ENCODE results near the gene SYTL3. TPM values are rescaled to one million over a fixed set of nuclear protein-coding genes. Genes with fewer than 3 reads are reported as not detected.

SYTL3 gene
- total RNA-seq, 2 donors from 2014 or later = 267 to 353 TPM

DNA sequence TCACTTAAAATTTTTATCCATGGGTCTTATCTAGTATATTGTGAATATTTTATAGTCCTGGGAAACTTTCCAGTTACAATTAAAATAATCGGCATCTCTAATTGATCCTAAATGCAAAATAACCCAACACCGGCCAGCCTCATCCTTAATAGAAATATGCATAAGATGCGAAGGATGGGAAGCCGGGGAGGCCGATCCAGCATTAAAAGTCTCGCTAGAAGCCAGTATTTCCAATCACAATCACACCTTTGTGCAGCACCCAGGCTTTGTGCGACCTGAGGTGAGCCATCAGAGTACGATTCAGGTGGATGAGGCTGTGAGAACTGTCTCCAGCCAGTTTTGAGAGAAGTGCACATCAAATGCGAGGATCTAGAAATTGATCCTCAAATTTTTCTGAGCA is 104.0 kb downstream of the SYTL3 start:
- Mint-ChIP-seq H3K4me3 (no peak overlapping the region), H3K4me1 (ENCODE audit: low read depth) (no peaks in the 10 kb centered on the region), H3K9me3 (no peaks in the 10 kb centered on the region), H3K27ac (no peak overlapping the region), H3K27me3 (ENCODE audit: low read depth) (no peaks in the 10 kb centered on the region), H3K36me3 (ENCODE audit: insufficient read depth in 2 of 2) (peaks cover 11 to 38% of the 10 kb centered on the region in 2 donors)
- ATAC-seq (replicated peaks in 1 of 2) (no peak), DNase-seq (no peak)

DNA sequence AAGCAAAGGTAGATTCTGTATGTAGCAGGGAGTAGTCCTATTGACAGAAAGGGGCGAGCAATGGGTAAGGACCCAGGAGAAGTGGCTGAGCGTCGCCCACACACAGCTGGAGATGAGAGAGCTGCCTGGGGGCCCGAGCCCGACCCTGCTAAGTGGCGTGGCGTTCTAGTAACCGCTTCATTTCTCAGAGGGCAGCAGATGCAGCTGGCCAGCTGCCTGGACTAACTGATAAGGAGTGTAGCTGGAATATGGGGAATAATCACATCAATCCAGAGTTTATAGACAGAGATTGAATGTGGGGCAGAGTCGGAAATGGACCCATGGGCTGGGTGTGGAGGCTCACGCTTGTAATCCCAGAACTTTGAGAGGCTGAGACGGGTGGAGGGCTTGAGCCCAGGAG is 104.9 kb downstream of the SYTL3 start:
- no peak for DNase-seq
- Mint-ChIP-seq H3K4me3 (no peak overlapping the region), H3K27me3 (ENCODE audit: low read depth) (no peaks in the 10 kb centered on the region), H3K4me1 (ENCODE audit: low read depth) (no peaks in the 10 kb centered on the region), H3K36me3 (ENCODE audit: insufficient read depth in 2 of 2) (peaks cover 11 to 36% of the 10 kb centered on the region in 2 donors), H3K27ac (no peak overlapping the region), H3K9me3 (no peaks in the 10 kb centered on the region)
- no peak for ATAC-seq (replicated peaks in 1 of 2)

DNA sequence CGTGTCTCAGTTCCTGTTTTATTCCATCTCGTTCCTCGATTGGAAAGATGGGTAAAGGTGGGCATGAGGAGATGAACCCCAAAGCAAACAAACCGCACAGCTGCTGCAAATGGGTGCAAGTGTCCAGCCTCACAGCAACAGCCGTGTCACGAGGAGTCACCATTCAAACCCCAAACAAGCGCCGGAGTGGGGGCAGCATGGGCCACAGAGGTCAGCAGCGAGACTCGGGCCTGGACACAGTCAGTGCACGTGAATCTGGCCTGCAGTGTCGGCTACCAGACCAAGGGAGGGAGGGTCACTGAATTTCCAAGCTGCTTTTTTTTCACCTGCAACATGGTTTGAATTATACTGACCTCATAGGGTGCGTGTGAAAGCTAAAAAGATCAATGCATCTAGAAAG is 105.8 kb downstream of the SYTL3 start:
- Mint-ChIP-seq H3K4me1 (ENCODE audit: low read depth) (no peaks in the 10 kb centered on the region), H3K36me3 (ENCODE audit: insufficient read depth in 2 of 2) (peaks cover 7 to 32% of the 10 kb centered on the region in 2 donors), H3K27ac (no peak overlapping the region), H3K9me3 (no peaks in the 10 kb centered on the region), H3K4me3 (no peak overlapping the region), H3K27me3 (ENCODE audit: low read depth) (no peaks in the 10 kb centered on the region)
- ATAC-seq (replicated peaks in 1 of 2) = no peak
- no peak for DNase-seq

DNA sequence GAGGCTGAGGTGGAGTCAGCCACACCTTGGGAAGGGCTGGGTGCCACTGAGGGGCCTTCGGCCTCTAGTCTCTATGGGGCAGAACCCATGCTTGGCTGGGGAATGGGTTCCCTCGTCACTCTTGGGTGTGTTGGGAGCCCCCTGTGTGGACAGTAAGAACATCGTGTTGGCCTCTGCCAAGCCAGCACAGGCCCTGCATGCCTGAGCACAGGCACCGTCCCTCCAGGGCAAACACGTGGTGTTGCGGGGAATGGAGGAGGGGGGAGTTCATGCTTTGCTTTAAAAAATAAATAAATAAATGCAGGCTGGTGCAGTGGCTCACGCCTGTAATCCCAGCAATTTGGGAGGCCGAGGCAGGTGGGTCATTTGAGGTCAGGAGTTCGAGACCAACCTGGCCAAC is 106.3 kb downstream of the SYTL3 start:
- Mint-ChIP-seq H3K27ac (no peak overlapping the region), H3K4me3 (no peak overlapping the region), H3K27me3 (ENCODE audit: low read depth) (no peaks in the 10 kb centered on the region), H3K36me3 (ENCODE audit: insufficient read depth in 2 of 2) (peaks cover 8 to 30% of the 10 kb centered on the region in 2 donors), H3K9me3 (no peaks in the 10 kb centered on the region), H3K4me1 (ENCODE audit: low read depth) (no peaks in the 10 kb centered on the region)
- DNase-seq = no peak
- ATAC-seq (replicated peaks in 1 of 2) = no peak

DNA sequence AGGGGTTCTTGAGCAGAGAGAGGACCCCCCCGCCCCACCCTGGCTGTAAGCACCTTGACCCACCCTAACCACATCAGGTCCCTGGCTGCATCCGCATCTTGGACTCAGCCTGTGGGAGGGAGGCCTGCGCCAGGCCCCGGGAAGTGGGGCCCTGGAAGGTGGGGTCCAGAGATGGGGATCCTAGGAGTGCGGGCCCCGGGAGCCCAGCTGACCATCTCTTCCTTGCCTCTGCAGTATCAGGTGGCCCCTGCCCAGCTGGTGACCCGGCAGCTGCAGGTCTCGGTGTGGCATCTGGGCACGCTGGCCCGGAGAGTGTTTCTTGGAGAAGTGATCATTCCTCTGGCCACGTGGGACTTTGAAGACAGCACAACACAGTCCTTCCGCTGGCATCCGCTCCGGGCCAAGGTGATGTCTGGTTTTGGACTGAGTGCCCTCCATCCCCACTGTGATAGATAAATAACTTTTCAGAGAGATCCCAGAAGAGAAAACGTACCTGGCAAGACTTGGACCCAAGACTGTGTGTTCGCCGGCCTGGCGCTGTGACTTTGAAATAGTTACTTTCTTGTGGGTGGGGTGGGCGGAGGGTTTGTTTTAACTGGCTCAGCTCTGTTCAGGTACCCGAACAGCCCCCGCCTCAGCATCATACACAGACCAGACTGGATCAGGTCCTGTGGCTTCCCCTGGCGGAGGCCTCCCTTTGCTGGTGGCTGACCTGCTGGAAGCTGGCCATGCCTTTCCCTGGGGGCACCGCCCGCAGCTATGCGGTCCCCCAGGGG is 107.3 kb downstream of the SYTL3 start:
- no peak for DNase-seq
- ATAC-seq (replicated peaks in 1 of 2) = no peak
- Mint-ChIP-seq H3K4me3 (no peak overlapping the region), H3K9me3 (no peaks in the 10 kb centered on the region), H3K27me3 (ENCODE audit: low read depth) (no peaks in the 10 kb centered on the region), H3K27ac (no peak overlapping the region), H3K36me3 (ENCODE audit: insufficient read depth in 2 of 2) (peaks cover 11 to 37% of the 10 kb centered on the region in 2 donors), H3K4me1 (ENCODE audit: low read depth) (no peaks in the 10 kb centered on the region)

DNA sequence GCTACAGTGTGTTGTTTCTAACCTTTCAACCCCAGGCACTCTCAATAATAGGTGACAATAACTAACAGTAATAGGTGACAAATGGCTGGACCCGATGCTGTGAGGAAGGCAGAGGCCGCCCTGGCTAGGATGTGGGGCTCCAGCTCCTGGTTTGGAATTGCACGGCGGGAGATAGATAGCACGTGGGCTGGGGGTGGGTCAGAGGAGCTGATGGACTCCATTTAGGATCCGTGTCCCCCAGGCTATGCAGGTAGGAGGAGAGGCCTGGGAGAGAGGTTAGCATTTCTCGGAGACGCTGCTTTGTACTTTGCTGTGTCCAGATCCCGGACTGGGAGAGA is 107.9 kb downstream of the SYTL3 start:
- Mint-ChIP-seq H3K4me3 (no peak overlapping the region), H3K36me3 (ENCODE audit: insufficient read depth in 2 of 2) (peaks cover 14 to 39% of the 10 kb centered on the region in 2 donors), H3K4me1 (ENCODE audit: low read depth) (no peaks in the 10 kb centered on the region), H3K27ac (no peak overlapping the region), H3K27me3 (ENCODE audit: low read depth) (no peaks in the 10 kb centered on the region), H3K9me3 (no peaks in the 10 kb centered on the region)
- DNase-seq (no peak), ATAC-seq (replicated peaks in 1 of 2) (no peak)

DNA sequence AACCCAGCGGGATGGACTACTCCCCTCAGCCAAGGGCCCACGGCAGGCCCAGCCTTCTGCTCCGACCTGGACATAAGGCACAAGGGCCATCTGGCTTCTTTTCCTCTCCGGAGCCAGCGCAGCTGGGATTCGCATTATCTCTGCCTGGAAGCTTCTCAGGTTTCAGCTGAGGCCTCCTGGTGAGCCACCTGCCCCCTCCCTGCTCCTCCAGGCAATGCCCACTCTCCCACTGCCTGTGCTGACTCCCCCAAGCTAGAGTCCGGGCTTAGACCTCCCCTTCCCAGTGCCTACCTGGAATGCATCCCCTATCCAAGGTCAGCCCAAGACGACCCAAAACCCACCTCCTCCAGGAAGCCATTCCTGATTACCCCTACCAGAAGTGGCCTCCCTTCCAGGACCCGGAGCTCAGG is 108.6 kb downstream of the SYTL3 start:
- Mint-ChIP-seq H3K27ac (peak overlapping the region; percentile 56), H3K27me3 (ENCODE audit: low read depth) (no peaks in the 10 kb centered on the region), H3K9me3 (no peaks in the 10 kb centered on the region), H3K36me3 (ENCODE audit: insufficient read depth in 2 of 2) (peaks cover 17 to 41% of the 10 kb centered on the region in 2 donors), H3K4me1 (ENCODE audit: low read depth) (no peaks in the 10 kb centered on the region), H3K4me3 (no peak overlapping the region)
- DNase-seq = no peak
- no peak for ATAC-seq (replicated peaks in 1 of 2)

DNA sequence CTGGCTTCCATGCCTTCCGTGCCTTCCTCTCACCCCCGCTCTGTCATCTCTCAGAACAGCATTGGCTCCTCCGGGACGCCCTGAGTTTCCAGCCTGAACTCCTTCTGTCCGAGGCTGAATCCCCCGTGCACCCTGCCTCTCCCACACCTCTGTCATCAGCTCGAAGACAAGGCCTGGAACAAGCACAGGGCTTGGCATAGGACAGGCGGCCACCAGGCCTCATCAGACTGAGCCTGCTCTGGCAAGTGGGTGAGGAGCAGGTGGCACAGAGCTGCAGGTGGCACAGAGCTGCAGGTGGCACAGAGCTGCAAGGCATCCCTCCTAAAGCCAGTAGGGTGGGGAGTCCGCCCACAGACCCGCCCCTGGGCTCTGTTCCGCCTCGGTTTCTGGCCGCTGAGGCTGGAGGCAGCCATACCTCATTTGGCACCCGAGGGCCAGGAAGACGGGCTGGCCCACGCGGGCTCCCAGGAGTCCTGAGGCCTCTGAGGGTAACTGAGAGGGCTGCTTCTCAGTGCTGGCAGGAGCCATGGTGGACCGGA is 109.2 kb downstream of the SYTL3 start:
- Mint-ChIP-seq H3K4me3 (no peak overlapping the region), H3K36me3 (ENCODE audit: insufficient read depth in 2 of 2) (peaks cover 17 to 46% of the 10 kb centered on the region in 2 donors), H3K27me3 (ENCODE audit: low read depth) (no peaks in the 10 kb centered on the region), H3K4me1 (ENCODE audit: low read depth) (no peaks in the 10 kb centered on the region), H3K9me3 (no peaks in the 10 kb centered on the region), H3K27ac (peak overlapping the region; percentile 56)
- DNase-seq (no peak), ATAC-seq (replicated peaks in 1 of 2) (peak; percentile 4 to 10)

DNA sequence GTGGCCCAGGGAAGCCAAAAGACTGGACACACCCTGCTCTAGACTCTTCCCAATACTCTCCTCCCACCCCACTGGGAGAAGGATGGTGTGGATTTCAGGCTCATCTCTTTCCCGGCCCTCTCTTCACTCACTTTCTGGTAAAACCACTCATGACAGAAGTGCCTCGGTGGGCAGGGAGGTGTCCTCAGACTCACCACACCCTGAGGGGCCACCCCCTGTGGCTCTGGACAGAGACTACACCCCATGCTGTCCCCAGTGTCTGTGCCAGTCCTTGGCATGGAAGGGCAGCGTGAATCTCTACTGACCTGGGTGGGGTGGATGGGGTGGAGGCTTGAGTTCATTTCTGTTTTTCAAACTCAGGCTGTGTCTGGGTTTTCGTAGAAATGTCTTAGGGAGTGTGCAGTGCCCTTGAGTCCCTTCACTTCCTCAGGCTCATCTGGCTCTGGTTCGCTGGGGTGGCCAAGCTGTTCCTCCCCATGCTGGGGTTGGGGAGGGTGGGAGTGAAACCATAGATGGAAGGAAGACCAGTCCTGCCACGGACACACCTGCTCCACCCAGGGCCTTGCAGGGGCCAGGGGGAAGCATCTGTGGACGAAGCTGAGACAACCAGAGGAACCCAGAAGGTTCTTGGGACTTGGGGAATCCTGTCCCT is 110.2 kb downstream of the SYTL3 start:
- H3K4me3 Mint-ChIP-seq = no peak overlapping the region
- ATAC-seq (replicated peaks in 1 of 2) (no peak), DNase-seq (no peak)
- no peaks in the 10 kb centered on the region for H3K9me3 Mint-ChIP-seq
- peak overlapping the region; percentile 58 for H3K27ac Mint-ChIP-seq
- H3K27me3 Mint-ChIP-seq (ENCODE audit: low read depth) = no peaks in the 10 kb centered on the region
- peaks cover 14 to 38% of the 10 kb centered on the region in 2 donors for H3K36me3 Mint-ChIP-seq (ENCODE audit: insufficient read depth in 2 of 2)
- H3K4me1 Mint-ChIP-seq (ENCODE audit: low read depth) = no peaks in the 10 kb centered on the region

DNA sequence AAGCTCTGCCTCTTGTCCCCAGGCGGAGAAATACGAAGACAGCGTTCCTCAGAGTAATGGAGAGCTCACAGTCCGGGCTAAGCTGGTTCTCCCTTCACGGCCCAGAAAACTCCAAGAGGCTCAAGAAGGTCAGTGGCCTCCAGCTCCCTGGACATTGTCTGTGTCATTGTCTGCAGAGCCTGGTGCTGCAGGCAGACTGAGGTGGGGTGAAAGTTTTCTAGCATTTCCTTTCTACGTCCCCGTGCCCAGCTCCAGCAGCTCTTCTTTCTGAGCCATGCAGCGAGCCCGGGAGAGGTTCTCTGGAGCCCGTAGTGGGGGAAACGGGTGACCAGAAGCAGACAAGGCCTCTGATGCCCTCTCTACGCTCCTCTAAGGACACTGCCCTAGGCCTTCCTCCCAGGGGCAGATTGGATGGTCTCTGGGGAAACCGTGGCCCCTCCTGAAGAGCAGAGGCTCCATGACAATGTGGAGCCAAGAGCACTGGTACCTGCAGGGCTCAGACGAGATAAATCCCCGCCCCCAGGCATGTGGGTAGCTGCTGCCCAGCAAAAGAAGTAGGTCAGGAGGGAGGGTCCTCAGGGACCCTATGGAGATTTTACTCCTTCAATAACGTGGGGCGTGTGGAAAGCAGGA is 110.9 kb downstream of the SYTL3 start:
- peaks cover 13 to 34% of the 10 kb centered on the region in 2 donors for H3K36me3 Mint-ChIP-seq (ENCODE audit: insufficient read depth in 2 of 2)
- H3K27me3 Mint-ChIP-seq (ENCODE audit: low read depth) = no peaks in the 10 kb centered on the region
- H3K4me3 Mint-ChIP-seq = no peak overlapping the region
- no peaks in the 10 kb centered on the region for H3K4me1 Mint-ChIP-seq (ENCODE audit: low read depth)
- peak overlapping the region; percentile 85 for H3K27ac Mint-ChIP-seq
- no peaks in the 10 kb centered on the region for H3K9me3 Mint-ChIP-seq
- DNase-seq (no peak), ATAC-seq (replicated peaks in 1 of 2) (no peak)

DNA sequence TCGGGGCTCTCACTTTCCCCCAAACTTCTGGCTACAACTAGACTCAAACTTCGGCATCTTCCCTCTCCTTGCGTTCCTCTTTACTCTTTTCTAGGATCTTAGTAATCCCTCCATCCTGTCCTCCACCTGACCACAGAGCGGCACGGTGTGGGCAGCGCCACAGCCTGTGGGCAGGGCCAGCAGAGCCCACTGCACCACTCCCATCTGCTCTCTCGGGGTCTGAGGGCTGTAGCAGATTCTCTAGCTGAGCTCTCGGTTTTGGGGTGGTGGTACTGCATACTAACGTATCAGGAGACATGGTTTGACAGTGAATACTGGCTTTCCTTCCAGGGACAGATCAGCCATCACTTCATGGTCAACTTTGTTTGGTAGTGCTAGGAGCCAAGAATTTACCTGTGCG is 111.9 kb downstream of the SYTL3 start:
- H3K36me3 Mint-ChIP-seq (ENCODE audit: insufficient read depth in 2 of 2) = peaks cover 13 to 37% of the 10 kb centered on the region in 2 donors
- no peak for DNase-seq
- no peaks in the 10 kb centered on the region for H3K4me1 Mint-ChIP-seq (ENCODE audit: low read depth)

DNA sequence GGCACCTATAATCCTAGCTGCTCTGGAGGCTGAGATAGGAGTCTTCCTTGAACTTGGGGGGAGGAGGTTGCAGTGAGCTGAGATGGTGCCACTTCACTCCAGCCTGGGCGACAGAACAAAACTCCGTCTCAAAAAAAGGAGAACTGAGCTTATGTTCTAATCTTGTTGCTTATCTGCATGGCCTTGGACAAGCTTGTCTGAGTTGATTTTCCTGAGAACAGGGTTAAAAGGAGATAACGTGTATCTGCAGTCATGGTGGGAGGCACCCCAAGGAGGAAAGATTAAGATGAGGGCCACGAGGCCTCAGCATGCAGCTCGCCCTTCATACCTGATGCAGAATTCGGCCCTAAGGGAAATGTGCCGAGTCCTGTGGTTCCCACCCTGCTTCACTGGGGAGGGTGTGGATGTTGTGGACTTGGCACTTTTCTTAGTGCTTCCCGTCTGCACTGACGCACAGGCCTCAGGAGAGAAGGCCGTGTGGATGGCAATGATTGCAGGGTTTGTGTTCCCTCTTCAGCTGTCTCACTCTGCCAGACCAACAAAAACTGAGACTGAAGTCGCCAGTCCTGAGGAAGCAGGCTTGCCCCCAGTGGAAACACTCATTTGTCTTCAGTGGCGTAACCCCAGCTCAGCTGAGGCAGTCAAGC is 113.1 kb downstream of the SYTL3 start:
- Mint-ChIP-seq H3K27me3 (ENCODE audit: low read depth) (no peaks in the 10 kb centered on the region), H3K36me3 (ENCODE audit: insufficient read depth in 2 of 2) (peaks cover 16 to 36% of the 10 kb centered on the region in 2 donors), H3K4me3 (no peak overlapping the region), H3K9me3 (no peaks in the 10 kb centered on the region), H3K4me1 (ENCODE audit: low read depth) (peaks cover under 1% of the 10 kb centered on the region), H3K27ac (peak overlapping the region; percentile 56)
- DNase-seq (no peak), ATAC-seq (replicated peaks in 1 of 2) (no peak)

More for the DNA sequence above, 111.9 kb downstream of the SYTL3 start:
- no peaks in the 10 kb centered on the region for H3K9me3 Mint-ChIP-seq
- H3K4me3 Mint-ChIP-seq = no peak overlapping the region
- no peaks in the 10 kb centered on the region for H3K27me3 Mint-ChIP-seq (ENCODE audit: low read depth)
- no peak for ATAC-seq (replicated peaks in 1 of 2)
- H3K27ac Mint-ChIP-seq = peak overlapping the region; percentile 85

All from activated T-cell treated with anti-CD3 and anti-CD28 coated beads, Interleukin-2, amount 50 U/mL, for 72 hours (primary cell).